ENCODE measurements around the gene NEAT1. TPM values are rescaled to one million over a fixed set of nuclear protein-coding genes. Genes with fewer than 3 reads are reported as not detected.
A peak's percentile ranks its signal among the peaks of the same experiment; 100 is the strongest.

NEAT1 gene
- total and polyA plus RNA-seq, 2 experiments from 2014 or later = 4.2 to 11.3 TPM

DNA sequence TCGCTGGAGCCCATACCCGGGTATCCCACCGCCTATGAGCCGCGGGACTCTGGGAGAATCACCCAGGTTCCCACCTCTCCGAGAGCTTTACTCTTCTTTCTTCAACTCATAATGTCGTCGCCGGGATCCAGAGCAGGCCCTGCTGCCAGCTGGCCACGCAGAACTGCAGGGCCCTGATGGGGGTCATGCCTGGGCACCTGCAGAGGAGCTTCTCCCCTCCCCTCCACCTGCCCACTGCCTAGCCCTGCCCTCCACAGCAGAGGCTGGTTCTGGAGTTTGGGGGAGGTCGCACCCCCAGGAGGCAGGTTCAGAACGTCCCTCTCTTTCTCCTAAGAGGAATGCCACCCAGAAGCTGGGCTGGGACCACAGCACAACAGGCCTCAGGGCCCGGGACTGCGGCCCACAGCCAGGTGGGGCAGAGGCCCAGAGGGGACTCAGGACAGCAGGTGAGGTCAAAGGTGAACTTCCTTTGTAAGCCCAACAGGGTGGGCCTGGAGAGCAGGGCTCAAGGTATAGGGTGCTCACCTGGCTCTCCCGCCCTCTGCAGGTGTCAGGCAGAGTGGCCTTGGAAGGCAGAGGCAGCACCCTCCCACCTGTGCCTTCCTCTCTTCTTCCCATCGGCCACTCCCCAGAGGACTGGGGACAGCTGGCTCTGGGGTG is 42.0 kb upstream of the NEAT1 start:
- no peak for DNase-seq (ENCODE audit: low read depth in 1 of 2, low spot score in 1 of 2)
- TF ChIP-seq, protein P1, sequence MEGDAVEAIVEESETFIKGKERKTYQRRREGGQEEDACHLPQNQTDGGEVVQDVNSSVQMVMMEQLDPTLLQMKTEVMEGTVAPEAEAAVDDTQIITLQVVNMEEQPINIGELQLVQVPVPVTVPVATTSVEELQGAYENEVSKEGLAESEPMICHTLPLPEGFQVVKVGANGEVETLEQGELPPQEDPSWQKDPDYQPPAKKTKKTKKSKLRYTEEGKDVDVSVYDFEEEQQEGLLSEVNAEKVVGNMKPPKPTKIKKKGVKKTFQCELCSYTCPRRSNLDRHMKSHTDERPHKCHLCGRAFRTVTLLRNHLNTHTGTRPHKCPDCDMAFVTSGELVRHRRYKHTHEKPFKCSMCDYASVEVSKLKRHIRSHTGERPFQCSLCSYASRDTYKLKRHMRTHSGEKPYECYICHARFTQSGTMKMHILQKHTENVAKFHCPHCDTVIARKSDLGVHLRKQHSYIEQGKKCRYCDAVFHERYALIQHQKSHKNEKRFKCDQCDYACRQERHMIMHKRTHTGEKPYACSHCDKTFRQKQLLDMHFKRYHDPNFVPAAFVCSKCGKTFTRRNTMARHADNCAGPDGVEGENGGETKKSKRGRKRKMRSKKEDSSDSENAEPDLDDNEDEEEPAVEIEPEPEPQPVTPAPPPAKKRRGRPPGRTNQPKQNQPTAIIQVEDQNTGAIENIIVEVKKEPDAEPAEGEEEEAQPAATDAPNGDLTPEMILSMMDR (IDR thresholded peaks at IDR 0.05; ENCODE audit: low read depth, low read length) = no peak
- peak overlapping the region; percentile 86 for H3K27ac ChIP-seq
- H3K9me3 ChIP-seq (ENCODE audit: low read depth) = no peaks in the 10 kb centered on the region
- peaks cover 37% of the 10 kb centered on the region for H3K4me1 ChIP-seq (ENCODE audit: low read depth)
- H3K36me3 ChIP-seq = no peaks in the 10 kb centered on the region
- no peaks in the 10 kb centered on the region for H3K27me3 ChIP-seq
- H3K4me3 ChIP-seq = no peak overlapping the region

DNA sequence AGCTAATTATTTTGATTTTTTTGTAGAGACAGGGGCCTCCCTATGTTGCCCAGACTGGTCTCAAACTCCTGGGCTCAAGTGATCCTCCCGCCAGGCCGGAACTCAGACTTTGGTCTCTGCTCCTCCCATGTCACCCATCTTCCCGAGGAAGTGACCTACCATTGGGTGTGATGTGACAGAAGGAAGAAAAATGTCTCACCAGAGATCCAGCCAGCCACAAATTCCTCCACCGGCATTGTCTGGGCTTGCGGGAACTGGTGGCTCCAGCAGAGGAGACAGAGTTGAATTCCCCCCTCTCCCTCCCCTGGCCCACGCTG is 40.9 kb upstream of the NEAT1 start:
- H3K36me3 ChIP-seq = no peaks in the 10 kb centered on the region
- H3K9me3 ChIP-seq (ENCODE audit: low read depth) = no peaks in the 10 kb centered on the region
- H3K27ac ChIP-seq = peak overlapping the region; percentile 86
- no peak for DNase-seq (ENCODE audit: low read depth in 1 of 2, low spot score in 1 of 2)
- H3K4me3 ChIP-seq = no peak overlapping the region
- peaks cover 37% of the 10 kb centered on the region for H3K4me1 ChIP-seq (ENCODE audit: low read depth)
- TF ChIP-seq, protein P1 (IDR thresholded peaks at IDR 0.05; ENCODE audit: low read depth, low read length) = no peak
- H3K27me3 ChIP-seq = no peaks in the 10 kb centered on the region

DNA sequence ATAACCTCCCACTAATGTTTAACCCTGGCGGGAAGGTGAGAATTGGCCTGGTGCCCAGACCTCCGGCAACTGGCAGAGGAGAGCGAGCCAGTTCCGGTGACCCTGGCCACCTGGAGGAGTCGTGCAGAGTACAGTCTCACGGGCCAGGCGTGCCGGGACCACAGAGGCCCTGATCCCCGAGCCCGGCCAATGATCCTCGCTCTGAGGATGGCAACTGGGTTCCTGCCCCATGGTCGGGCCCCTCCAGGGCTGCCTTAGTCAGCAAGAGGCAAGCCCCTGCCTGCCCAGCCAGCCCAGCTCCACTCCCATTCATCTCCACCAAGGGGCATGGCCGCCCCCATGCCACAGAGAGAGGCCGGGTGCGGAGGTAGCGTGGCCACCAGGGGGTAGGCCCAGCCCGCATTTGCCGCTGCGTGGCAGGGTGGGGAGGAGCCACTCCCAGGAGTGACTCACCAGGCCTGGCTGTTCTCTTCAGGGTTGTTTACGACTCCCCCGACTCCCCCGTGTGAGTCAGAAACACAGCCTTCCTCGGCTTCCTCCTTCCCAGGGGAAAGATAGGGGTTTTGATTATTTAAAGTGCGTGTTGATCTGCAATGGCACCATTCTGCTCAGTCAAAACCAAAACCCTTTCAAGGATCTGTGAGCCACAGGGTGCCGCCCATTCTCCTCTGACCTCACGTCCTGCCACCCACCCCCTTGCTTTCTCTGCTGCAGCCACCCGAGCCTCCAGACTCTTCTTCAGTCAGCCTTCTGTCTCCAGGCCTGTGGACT is 40.4 kb upstream of the NEAT1 start, which contains the start of gene SLC25A45:
TSS of gene SLC25A45 (minus strand) at position 614 of the 771 bp plus-strand sequence. CDS start 695 bp downstream, outside the sequence.
- TF ChIP-seq, protein P1 (IDR thresholded peaks at IDR 0.05; ENCODE audit: low read depth, low read length) = peak; percentile 80
- Histone ChIP-seq H3K4me3 (no peak within 1 kb of the TSS), H3K27me3 (no peaks in the 10 kb centered on the region), H3K27ac (peak within 1 kb of the TSS; percentile 86), H3K36me3 (no peaks in the 10 kb centered on the region), H3K9me3 (ENCODE audit: low read depth) (no peaks in the 10 kb centered on the region), H3K4me1 (ENCODE audit: low read depth) (peaks cover 40% of the 10 kb centered on the region)
- DNase-seq (ENCODE audit: low read depth in 1 of 2, low spot score in 1 of 2) = peak; percentile 86 to 99

DNA sequence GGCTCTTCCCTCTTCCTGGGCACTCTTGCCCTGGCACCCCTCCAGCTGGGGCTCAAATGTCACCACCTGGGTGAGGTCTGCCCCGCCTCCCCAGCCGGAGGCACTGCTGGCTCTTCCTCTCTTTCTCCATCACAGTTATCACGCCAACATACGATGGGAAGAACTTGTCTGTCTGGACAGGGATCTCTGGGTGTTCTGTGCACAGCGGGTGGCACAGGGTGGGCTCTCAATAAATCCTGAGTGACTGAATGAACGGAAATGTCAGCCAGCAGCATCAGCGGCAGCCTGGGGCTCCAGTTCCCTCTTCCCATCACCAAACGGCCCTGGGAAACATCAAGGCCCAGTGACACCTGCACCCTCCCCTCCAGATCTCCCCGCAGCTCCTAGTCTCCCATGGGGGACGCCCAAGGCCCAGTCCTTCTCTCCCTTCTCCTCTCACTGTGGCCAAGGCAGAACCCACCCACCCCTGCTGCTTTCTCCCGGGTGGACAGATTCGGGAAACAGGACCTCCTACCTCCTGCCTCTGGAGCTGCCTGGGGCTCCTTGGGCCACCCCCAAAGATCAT is 39.7 kb upstream of the NEAT1 start:
- no peak overlapping the region for H3K4me3 ChIP-seq

DNA sequence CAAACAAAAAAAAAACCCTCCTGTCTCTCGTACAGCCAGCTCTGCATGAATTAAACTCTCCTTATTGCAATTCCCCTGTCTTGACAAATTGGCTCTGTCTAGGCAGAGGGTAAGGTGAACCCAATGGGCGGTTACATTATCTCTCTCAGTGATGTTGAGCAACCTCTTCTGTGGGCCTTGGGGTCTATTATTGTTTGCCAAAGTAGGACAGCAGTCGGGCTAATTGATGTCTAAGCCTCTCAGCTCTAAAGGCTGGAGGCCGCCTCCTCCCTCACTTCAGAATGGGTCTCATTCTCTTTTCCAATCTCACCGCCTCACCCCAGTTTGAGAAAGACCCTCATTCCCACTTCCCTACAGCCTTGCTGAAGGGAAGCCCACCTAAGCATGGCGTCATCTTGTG is 38.8 kb upstream of the NEAT1 start:
- DNase-seq (ENCODE audit: low read depth in 1 of 2, low spot score in 1 of 2) = no peak
- TF ChIP-seq, protein P1 (IDR thresholded peaks at IDR 0.05; ENCODE audit: low read depth, low read length) = no peak

More for the DNA sequence above, 39.7 kb upstream of the NEAT1 start:
- H3K4me1 ChIP-seq (ENCODE audit: low read depth) = peaks cover 40% of the 10 kb centered on the region
- H3K36me3 ChIP-seq = no peaks in the 10 kb centered on the region
- DNase-seq (ENCODE audit: low read depth in 1 of 2, low spot score in 1 of 2) = peak in 1 of 2 donors; percentile 38
- no peaks in the 10 kb centered on the region for H3K27me3 ChIP-seq
- peak overlapping the region; percentile 86 for H3K27ac ChIP-seq
- TF ChIP-seq, protein P1 (IDR thresholded peaks at IDR 0.05; ENCODE audit: low read depth, low read length) = no peak
- no peaks in the 10 kb centered on the region for H3K9me3 ChIP-seq (ENCODE audit: low read depth)

More for the DNA sequence above, 38.8 kb upstream of the NEAT1 start:
- Histone ChIP-seq H3K4me3 (no peak overlapping the region), H3K4me1 (ENCODE audit: low read depth) (peaks cover 40% of the 10 kb centered on the region), H3K36me3 (no peaks in the 10 kb centered on the region), H3K9me3 (ENCODE audit: low read depth) (no peaks in the 10 kb centered on the region), H3K27ac (peak overlapping the region; percentile 76), H3K27me3 (no peaks in the 10 kb centered on the region)

Measured in cardiac muscle cell (in vitro differentiated cells and primary cell).